Right lobe of liver (tissue), 4 donors: Measurements from ENCODE around the gene TMEM38B.

Experiments
- POLR2A ChIP-seq: fragments of 450-650 bp; IDR thresholded peaks from one replicate; pipeline ENCODE4 v1.6.1; 2017; ENCODE audit warnings: antibody characterized with exemption, mild to moderate bottlenecking
- TF ChIP-seq, protein P1 (sequence below), 4 donors: fragments of 200-600 bp in 3 of 4; fragments of 450-650 bp in 1 of 4; IDR thresholded peaks; one replicate each; pipeline versions ENCODE4 v1.5.1 to v1.8.0; 2016 to 2022; ENCODE audit warnings: antibody characterized with exemption in 4 of 4, mild to moderate bottlenecking in 2 of 4
- donor health status: DM: no; HTN: no; CAD: no.
- donor health status: DM: no; HTN: no; CAD: no.
- donor health status: DM: no; HTN: yes; CAD: no.

DNA sequence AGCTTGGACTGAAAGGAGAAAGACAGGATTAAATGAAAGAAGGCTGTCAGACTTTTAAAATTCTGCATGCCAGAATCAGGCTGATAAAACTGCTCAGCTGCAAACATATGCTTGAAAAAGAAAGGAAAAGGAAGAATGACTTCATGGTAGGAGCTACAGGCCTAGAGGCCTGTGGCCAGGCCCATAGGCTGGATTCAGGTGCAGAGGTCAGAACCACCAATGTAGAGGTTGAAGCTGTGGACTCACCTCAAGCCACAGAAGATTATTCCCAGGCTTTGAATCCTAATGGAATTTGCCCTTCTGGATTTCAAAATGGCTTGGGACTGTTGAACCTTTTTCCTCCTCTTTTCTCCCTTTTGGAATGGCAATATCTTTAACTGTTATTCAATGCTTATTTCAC lies 47.7 kb downstream of the TMEM38B start:
- no peak for TF ChIP-seq POLR2A
- TF ChIP-seq, protein P1, sequence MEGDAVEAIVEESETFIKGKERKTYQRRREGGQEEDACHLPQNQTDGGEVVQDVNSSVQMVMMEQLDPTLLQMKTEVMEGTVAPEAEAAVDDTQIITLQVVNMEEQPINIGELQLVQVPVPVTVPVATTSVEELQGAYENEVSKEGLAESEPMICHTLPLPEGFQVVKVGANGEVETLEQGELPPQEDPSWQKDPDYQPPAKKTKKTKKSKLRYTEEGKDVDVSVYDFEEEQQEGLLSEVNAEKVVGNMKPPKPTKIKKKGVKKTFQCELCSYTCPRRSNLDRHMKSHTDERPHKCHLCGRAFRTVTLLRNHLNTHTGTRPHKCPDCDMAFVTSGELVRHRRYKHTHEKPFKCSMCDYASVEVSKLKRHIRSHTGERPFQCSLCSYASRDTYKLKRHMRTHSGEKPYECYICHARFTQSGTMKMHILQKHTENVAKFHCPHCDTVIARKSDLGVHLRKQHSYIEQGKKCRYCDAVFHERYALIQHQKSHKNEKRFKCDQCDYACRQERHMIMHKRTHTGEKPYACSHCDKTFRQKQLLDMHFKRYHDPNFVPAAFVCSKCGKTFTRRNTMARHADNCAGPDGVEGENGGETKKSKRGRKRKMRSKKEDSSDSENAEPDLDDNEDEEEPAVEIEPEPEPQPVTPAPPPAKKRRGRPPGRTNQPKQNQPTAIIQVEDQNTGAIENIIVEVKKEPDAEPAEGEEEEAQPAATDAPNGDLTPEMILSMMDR (IDR thresholded peaks at IDR 0.05), result no peak
